Cardiac fibroblast (primary cell): ENCODE measurements around the gene TEKT3.

Experiments
- DNase-seq, 2 donors: peaks; one replicate each; pipeline versions ENCODE4 v3.0.0 to v3.0.0-alpha.2; 2010; ENCODE audit warnings: low read depth in 2 of 2
- H3K4me3 ChIP-seq, 2 donors: replicated peaks in 1 of 2; 1 replicate in 1 of 2; 2 replicates in 1 of 2; pipeline ENCODE4 v1.5.1; 2011; ENCODE audit warnings: low read depth in 2 of 2, low read length in 2 of 2, mild to moderate bottlenecking in 2 of 2, moderate library complexity in 1 of 2
- TF ChIP-seq, protein P1 (sequence below): IDR thresholded peaks from one replicate; pipeline ENCODE4 v1.5.1; 2011; ENCODE audit warnings: low read depth, mild to moderate bottlenecking, low read length, inconsistent platforms

TEKT3 gene

DNA sequence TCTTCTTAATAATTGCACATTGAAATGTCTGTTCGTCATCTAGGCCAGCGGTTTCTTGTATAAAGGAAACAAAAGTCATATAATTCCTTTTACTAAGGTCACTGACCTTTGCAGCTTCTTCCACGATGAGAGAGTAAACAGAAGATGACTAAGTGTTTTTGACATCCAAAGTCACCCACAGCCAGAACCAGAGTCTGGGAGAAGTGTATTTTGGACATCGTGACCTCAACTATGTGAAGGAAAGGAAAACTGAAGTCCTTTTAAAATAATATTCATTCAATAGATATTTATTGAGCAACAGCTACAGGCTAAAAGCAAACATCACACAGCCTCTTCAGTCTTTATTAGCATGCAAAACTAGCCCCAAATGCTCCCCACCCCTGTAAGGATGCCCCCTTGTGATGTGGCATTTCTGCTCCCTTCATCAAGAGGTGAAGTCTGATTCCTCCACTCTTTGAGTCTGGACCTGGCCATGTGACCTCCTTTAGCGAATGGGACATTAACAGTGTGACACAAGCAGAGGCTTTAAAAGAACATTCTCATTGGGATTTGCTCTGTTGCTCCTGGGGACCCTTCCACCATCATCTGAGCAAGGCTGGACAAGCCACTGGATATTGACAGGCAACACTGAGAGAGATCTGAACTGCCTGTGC is 68.1 kb downstream of the TEKT3 start:
- H3K4me3 ChIP-seq, result no peak overlapping the region
- TF ChIP-seq, protein P1, sequence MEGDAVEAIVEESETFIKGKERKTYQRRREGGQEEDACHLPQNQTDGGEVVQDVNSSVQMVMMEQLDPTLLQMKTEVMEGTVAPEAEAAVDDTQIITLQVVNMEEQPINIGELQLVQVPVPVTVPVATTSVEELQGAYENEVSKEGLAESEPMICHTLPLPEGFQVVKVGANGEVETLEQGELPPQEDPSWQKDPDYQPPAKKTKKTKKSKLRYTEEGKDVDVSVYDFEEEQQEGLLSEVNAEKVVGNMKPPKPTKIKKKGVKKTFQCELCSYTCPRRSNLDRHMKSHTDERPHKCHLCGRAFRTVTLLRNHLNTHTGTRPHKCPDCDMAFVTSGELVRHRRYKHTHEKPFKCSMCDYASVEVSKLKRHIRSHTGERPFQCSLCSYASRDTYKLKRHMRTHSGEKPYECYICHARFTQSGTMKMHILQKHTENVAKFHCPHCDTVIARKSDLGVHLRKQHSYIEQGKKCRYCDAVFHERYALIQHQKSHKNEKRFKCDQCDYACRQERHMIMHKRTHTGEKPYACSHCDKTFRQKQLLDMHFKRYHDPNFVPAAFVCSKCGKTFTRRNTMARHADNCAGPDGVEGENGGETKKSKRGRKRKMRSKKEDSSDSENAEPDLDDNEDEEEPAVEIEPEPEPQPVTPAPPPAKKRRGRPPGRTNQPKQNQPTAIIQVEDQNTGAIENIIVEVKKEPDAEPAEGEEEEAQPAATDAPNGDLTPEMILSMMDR, result peak; percentile 2
- DNase-seq, result peak; percentile 85 to 97

DNA sequence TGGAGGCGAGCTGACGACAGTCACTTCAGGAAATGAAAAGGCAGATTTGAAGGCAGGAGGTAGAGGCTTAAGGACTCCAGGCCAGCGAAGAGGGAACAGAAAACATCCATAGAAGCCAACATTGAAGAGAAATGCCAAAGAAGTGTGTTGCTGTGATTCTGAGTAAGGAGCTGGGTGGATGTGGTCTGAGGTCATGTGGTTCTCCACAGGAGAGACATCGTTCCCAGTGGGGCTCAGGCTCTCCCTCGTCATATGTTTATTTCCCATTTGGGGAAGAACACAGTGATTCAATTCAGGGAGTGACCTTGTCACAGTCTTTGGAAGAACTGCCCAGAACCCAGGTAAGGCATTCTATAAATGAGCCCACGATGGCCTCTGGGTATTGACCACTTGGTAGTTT is 69.7 kb downstream of the TEKT3 start:
- TF ChIP-seq, protein P1, result no peak
- no peak overlapping the region for H3K4me3 ChIP-seq
- DNase-seq, result peak in 1 of 2 donors; percentile 45

DNA sequence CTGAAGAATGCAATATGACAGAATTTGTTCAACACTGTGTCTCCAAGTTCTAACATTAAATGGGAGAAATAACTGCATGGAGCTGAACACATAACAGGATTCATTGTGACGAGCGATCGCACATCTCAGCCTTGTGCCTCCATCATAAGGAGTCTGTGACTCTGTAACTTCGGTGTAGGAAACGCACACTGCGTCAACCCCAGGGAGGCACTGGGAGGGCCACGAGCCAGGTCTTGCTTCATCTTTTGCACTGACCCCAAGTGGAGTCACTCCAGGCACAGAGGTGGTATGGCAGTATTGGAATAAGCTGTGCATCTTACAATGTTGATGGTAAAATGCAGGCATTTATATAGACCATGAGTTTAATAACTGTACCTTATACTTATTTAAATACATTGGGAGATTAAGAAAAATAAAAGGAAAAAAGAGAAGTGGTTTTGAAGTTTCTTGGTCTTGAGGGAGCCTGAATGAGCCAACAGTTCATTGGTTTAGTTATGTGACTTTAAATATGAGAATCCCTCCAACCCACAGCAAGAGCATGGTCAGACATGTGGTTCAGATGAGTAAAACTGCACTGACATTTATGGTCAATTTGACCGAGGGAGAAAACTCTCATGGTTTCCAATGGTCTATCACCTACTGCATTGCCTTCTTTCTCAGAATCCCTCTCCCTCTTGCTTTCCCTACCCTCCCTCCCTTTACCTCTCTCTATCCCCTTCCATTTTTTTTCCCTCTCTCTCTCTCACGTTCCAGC is 70.6 kb downstream of the TEKT3 start:
- H3K4me3 ChIP-seq, result no peak overlapping the region
- TF ChIP-seq, protein P1, result no peak
- no peak for DNase-seq

DNA sequence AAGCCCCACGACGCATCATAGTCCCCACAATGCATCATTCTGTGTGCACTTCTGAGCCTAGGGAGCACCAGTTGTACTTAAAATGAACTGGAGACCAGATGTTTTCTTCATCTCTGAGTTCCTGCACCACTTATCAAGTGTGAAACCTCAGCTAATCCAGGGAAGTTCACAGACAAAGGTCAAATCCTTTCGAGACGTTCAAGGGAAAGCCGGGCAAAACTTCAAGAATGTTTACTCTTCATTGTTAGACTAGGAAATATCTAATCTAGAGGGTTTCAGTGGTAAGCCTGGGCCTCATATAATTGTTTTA is 71.7 kb downstream of the TEKT3 start:
- peak in 1 of 2 donors; percentile 75 for DNase-seq
- TF ChIP-seq, protein P1, result no peak
- H3K4me3 ChIP-seq, result no peak overlapping the region

DNA sequence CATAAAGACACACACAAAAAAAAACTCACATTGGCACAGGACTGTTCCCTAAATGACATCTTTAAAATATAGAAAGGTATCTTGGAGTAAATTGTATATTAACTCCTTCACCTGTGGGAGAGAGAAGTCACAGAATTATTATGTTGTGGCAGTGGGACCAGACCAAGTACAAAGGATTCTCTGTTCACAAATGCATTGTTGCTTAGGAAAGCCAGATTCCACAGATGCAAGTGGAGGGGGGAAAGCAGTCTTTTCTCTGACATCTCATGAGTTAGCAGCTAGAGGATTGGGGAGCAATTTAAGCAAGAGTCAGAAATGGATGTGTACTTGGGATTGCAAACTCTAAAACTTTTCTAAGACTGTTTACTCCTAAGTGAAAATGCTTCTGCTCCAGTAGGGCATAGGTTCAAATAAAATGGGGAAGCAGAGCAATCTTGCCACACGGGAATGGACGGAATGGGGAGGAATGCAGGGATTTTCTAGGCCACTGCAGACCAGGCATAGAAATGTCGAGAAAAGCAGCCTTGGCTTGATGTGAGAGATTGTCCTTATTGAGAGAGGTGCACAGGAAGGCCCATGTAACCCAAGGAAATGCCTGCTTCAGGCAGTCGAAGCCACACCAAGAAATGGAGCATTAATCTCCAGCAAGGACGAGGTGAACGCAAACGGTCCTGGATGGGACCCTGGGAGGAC is 72.2 kb downstream of the TEKT3 start:
- TF ChIP-seq, protein P1, result no peak
- DNase-seq, result no peak
- H3K4me3 ChIP-seq, result no peak overlapping the region

DNA sequence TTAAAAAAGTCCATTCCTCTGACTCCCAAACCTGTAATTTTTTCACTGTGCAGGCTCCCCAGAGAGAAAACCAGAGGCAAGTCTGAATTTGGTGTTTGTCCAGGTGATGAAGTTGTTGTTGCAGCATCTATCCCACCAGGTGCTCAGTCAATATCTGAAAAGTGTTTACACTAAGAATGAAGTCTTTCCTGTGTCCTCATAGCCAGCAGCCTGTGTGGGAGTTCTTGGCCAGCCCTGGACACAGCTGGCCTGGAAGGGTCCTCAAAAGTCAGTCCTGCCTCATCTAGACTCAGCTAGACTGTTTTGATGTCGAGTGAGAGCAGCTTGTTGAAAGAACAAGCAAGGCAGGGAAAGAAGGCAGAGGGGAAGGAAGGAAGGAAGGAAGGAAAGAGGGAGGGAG is 72.9 kb downstream of the TEKT3 start:
- DNase-seq, result no peak
- TF ChIP-seq, protein P1, result no peak
- H3K4me3 ChIP-seq, result no peak overlapping the region
